GM12872 (cell line): ENCODE results near the gene TRAPPC13.

Experiments
- CTCF ChIP-seq: IDR thresholded peaks from 3 replicates; pipeline ENCODE4 v1.5.1; 2011; ENCODE audit warnings: low read depth, mild to moderate bottlenecking, low read length, moderate library complexity; ENCODE audit not compliant: insufficient read depth

Gene TRAPPC13, protein sequence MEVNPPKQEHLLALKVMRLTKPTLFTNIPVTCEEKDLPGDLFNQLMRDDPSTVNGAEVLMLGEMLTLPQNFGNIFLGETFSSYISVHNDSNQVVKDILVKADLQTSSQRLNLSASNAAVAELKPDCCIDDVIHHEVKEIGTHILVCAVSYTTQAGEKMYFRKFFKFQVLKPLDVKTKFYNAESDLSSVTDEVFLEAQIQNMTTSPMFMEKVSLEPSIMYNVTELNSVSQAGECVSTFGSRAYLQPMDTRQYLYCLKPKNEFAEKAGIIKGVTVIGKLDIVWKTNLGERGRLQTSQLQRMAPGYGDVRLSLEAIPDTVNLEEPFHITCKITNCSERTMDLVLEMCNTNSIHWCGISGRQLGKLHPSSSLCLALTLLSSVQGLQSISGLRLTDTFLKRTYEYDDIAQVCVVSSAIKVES

GRCh38 chr5:65624571-65625555 is at the start of gene TRAPPC13, which contains the start of gene SHLD3:
Gene TRAPPC13, plus strand, starts transcription at chr5:65625027. Its CDS starts 34 bp downstream, at chr5:65625061.
Gene SHLD3, plus strand, starts transcription at chr5:65625027. Its CDS starts 4,561 bp downstream, at chr5:65629588.
- peak; percentile 26; the same call in 1 of the 3 replicates for TF ChIP-seq CTCF

DNA sequence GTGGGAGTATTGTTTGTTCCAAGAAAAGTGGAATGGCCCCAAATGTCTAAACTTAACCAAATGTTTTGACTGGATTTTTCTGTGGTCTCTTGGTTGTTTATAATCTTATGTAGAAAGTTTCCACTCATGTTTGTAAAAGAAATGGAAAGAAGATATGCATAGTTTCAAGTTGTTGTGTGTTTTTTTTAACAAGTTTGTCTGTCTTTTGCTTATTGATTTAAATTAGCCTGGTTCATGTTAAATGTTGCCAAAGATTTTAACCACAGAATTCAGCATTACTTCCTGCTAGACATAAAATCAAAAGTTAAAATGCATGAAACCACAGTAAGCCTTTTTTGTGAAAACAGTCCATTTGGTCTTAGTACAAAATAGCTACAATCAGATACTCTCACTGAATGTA is 47.7 kb upstream of the TRAPPC13 start:
- no peak for TF ChIP-seq CTCF

DNA sequence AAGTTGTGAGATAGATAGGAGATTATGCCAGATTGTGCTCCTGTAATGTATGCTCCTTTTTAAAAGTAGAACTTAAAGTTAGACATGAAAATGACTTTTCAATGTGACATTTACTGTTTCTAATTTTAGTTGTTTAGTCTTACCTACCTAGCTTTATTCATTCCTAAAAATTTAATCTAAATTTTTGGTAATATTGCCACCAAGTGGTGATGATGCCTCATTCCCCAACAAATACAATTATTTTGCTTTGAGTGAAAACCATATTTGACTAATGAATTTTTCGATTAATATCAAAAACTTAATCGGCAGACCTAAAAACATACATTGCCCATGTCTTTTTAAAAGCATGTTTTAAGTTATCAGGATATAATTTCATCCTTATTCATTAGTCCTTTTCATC is 36.1 kb upstream of the TRAPPC13 start:
- no peak for TF ChIP-seq CTCF

DNA sequence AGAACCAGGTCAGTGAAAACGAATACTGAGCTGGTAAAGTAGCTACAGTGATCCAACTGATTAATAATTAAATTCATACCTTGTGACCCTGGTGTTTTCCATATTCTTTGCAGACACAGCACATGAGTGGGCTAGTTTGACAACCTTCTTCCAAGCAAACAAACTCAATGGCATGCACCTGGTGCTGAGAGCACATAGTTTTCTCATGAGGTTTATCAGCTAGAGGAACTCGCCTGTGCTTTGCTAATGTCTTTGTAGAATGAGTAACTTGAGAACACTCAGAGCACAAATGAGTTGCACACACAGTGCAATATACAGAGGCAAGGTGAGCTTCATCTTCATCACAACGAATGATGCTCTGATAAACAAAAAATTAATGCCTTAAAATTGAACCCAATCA is 13.3 kb upstream of the TRAPPC13 start:
- no peak for TF ChIP-seq CTCF

GRCh38 chr5:65612298-65612907 is 12.4 kb upstream of the TRAPPC13 start:
- TF ChIP-seq CTCF: no peak

DNA sequence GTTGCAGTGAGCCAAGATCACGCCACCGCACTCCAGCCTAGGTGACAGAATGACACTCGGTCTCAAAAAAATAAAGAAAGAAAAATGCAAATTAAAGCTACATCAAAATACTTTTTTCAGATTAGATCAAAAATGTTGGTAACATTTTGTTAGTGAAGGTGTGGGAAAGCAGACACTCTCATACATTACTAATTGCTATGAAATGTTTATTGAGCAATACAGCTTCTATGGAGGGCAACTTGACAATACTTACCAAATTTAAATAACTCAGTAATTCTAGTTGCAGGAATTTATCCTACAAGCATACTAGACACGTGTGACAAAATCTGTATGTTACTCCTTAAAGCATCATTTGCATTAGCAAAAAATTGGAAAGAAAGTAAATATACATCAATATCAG is 4.8 kb upstream of the TRAPPC13 start:
- no peak for TF ChIP-seq CTCF

DNA sequence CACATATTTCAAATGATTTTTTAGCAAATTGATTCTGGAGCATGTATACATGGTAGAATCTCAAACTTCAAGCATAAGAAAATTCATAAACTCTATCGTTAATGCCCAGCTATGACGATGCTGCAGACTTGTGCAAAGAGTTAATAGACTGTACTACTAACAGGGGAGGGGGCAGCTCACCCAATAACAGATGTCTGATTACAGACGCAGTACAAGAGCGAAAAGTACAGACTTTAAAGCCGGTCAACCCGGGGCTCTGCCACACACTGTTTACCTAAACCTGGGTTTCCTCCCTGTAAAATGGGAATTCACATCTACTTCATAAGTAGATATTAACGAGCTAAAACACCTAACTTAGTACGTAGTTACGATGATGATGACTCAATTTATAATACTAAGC is 1.3 kb upstream of the TRAPPC13 start:
- TF ChIP-seq CTCF: no peak
